Superior temporal gyrus (tissue), 1 donor: ENCODE data around the gene MUC12.
"Not testable (repeated sequence)": the region's sequence is repeated elsewhere in the genome, so short reads cannot be mapped to it uniquely, and the experiment has no call there.

ENCODE experiments used
- DNase-seq: peaks from one replicate; pipeline ENCODE4 v3.0.0-alpha.2; 2016; ENCODE audit errors: extremely low spot score

MUC12 gene, protein sequence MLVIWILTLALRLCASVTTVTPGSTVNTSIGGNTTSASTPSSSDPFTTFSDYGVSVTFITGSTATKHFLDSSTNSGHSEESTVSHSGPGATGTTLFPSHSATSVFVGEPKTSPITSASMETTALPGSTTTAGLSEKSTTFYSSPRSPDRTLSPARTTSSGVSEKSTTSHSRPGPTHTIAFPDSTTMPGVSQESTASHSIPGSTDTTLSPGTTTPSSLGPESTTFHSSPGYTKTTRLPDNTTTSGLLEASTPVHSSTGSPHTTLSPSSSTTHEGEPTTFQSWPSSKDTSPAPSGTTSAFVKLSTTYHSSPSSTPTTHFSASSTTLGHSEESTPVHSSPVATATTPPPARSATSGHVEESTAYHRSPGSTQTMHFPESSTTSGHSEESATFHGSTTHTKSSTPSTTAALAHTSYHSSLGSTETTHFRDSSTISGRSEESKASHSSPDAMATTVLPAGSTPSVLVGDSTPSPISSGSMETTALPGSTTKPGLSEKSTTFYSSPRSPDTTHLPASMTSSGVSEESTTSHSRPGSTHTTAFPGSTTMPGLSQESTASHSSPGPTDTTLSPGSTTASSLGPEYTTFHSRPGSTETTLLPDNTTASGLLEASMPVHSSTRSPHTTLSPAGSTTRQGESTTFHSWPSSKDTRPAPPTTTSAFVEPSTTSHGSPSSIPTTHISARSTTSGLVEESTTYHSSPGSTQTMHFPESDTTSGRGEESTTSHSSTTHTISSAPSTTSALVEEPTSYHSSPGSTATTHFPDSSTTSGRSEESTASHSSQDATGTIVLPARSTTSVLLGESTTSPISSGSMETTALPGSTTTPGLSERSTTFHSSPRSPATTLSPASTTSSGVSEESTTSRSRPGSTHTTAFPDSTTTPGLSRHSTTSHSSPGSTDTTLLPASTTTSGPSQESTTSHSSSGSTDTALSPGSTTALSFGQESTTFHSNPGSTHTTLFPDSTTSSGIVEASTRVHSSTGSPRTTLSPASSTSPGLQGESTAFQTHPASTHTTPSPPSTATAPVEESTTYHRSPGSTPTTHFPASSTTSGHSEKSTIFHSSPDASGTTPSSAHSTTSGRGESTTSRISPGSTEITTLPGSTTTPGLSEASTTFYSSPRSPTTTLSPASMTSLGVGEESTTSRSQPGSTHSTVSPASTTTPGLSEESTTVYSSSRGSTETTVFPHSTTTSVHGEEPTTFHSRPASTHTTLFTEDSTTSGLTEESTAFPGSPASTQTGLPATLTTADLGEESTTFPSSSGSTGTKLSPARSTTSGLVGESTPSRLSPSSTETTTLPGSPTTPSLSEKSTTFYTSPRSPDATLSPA (N-terminal part only)

GRCh38 chr7:100969066-100969615 lies at the start of gene MUC12:
Gene MUC12 (plus strand): TSS chr7:100969565. CDS start chr7:100969623, 58 bp downstream.
- DNase-seq: no peak

DNA sequence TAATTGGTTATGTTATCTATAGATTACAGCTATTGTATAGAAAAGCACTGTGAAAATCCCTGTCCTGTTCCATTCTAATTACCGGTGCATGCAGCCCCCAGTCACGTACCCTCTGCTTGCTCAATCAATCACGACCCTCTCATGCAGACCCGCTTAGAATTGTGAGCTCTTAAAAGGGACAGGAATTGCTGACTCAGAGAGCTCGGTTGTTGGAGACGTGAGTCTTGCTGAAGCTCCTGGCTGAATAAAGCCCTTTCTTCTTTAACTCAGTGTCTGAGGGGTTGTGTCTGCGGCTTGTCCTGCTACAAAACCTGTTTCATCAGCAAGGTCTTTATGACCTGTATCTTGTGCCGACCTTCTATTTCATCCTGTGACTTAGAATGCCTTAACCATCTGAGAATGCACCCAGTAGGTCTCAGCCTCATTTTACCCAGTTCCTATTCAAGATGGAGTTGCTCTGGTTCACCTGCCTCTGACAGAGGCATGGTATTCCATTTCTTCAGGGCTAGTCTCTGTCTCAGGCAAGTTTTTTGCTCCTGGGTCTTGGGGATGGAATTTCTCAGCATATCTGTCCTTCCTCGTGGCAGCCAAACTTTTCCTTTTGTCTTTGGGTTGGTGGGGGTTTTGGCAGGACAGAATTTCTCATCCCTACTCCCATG lies 49.5 kb upstream of the MUC12 start:
- DNase-seq: not testable (repeated sequence)

GRCh38 chr7:100921039-100921438 lies 48.3 kb upstream of the MUC12 start:
- no peak for DNase-seq

DNA sequence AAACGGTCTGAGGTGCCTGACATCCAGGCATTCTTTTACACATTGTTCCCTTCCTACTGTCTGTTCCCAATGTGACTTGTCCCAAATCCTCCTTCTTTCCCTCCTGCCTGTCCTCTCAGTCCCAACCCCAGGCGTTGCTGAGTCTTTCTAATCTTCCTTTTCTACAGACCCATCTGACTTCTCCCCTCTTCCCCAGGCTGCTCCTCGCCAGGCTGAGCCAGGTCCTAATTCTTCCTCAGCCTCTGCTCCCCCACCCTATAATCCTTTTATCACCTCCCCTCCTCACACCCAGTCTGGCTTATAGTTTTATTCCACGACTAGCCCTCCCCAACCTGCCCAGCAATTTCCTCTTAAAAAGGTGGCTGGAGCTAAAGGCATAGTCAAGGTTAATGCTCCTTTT lies 45.7 kb upstream of the MUC12 start:
- not testable (repeated sequence) for DNase-seq

DNA sequence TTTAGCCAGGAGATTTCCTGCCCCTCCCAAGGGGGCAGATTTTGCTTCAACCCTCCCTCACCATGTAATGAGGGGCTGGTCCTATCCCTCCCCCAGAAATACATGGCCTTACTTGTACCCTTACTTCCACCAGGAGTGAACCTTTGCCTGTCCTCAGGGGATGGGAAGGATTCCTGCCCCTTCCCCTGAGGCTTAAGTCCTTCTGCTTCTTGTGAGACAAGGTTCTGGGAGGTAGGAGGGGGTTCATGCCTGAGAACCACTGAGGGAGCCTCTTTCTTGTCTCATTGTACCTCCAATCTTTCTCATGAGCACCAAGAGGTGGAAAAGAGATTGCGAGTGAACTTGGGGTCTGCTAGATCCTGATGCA lies 39.6 kb upstream of the MUC12 start:
- no peak for DNase-seq

GRCh38 chr7:100933734-100934133 lies 35.6 kb upstream of the MUC12 start:
- DNase-seq: no peak

DNA sequence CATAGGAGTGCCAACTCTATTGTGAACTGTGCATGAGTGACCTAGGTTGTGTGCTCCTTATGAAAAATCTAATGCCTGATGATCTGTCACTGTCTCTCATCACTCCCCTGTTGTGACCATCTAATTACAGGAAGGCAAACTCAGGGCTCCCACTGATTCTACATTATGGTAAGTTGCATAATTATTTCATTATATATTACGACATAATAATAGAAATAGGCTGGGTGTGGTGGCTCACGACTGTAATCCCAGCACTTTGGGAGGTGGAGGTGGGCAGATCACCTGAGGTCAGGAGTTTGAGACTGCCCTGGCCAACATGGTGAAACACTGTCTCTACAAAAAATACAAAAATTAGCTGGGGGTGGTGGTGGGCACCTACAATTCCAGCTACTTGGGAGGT lies 34.0 kb upstream of the MUC12 start:
- DNase-seq: not testable (repeated sequence)

DNA sequence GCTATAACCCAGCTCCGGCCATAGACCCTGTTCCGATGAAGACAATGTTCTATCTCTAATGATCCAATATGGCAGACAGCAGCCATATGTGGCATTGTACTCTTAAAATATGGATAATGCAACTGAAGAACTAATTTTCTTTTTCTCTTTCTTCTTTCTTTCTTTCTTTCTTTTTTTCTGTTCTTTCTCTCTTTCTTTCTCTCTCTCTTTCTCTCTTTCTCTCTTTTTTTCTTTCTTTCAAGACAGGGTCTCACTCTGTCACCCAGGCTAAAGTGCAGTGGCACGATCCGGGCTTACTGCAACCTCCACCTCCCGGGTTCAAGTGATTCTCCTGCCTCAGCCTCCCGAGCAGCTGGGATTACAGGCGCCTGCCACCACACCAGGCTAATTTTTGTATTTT lies 33.2 kb upstream of the MUC12 start:
- not testable (repeated sequence) for DNase-seq

DNA sequence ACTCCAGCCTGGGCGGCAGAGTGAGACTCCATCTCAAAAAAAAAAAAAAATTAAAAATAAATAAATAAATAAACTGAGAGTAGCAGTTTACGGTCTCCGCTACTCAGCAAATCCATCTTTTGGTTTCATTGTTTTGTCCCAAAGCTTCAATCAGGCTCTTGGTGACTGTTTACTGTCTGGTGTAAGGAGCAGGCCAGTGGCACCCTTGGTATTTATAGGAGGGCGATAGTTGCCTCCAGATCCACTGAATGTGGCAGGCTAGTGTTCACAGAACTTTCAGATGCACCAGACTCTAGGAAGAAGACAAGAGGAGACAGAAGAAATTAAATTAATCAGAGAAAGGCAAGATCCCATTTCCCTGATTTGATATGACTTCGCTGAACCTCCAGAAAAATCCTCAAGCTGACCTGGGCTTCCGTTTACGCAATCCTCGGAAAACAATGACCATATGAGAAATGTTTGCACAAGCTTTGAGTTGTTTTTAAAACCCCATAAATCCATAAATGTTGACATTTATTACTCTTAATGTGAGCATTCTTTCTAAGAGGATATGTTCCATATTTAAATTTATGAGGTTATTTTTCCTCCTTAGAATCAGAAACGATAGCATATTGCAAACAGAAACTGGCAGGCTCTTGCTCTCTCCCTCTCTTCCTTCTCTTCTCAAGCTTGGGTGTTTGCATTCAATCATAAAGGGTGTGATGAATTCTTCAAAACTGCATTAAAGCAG lies 27.2 kb upstream of the MUC12 start:
- no peak for DNase-seq

- no peak for DNase-seq
Measured at GRCh38 chr7:100943693-100944092, 25.7 kb upstream of the MUC12 start.

DNA sequence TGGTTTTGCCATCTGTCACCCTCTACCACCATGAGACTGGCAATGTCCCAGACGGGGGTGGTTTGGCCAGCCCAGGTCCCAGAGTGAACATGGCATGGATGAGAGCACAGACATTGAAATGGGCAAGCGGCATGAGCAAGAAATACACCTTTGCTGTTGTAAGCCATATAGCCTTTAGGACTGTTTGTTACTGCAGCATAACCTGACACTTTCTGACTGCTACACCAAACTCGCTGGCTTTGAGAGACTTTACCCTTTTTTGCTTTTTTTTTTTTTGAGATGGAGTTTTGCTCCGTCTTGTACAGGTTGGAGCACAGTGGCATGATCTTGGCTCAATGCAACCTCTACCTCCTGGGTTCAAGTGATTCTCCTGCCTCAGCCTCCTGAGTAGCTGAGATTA lies 25.2 kb upstream of the MUC12 start:
- no peak for DNase-seq

GRCh38 chr7:100946111-100946510 lies 23.3 kb upstream of the MUC12 start:
- no peak for DNase-seq

- no peak for DNase-seq
Measured at GRCh38 chr7:100946766-100947365, 22.5 kb upstream of the MUC12 start.

GRCh38 chr7:100947792-100948191 lies 21.6 kb upstream of the MUC12 start:
- no peak for DNase-seq

- no peak for DNase-seq
Measured at GRCh38 chr7:100949227-100949932, 20.0 kb upstream of the MUC12 start, which contains the start of gene MUC3A. Gene MUC3A (plus strand): TSS chr7:100949534. CDS start chr7:100949625, 91 bp downstream.

GRCh38 chr7:100949933-100950443 lies 19.4 kb upstream of the MUC12 start:
- DNase-seq: no peak

GRCh38 chr7:100951172-100951571 lies 18.2 kb upstream of the MUC12 start:
- no peak for DNase-seq

- no peak for DNase-seq
Measured at GRCh38 chr7:100951888-100952560, 17.3 kb upstream of the MUC12 start.
